Keratinocyte (primary cell): ENCODE data around the gene CD180. TPM values are rescaled to one million over a fixed set of nuclear protein-coding genes. Genes with fewer than 3 reads are reported as not detected.

Experiments
- DNase-seq: peaks from one replicate; pipeline ENCODE4 v3.0.0-alpha.2; 2011; ENCODE audit warnings: low read depth, missing footprints, low spot score
- FAIRE-seq: peaks from 2 replicates; lab custom pipeline; 2011; peaks lifted over from hg19 to GRCh38; lab: Jason Lieb, UNC
- H2AFZ ChIP-seq: 2 replicates; pipeline ENCODE4 v1.6.0; 2012; ENCODE audit warnings: low read length, control low read depth, inconsistent platforms; ENCODE audit not compliant: control insufficient read depth
- H3K27ac ChIP-seq: 2 replicates; pipeline ENCODE4 v1.5.1; 2011; ENCODE audit warnings: low read length; ENCODE audit not compliant: control insufficient read depth, insufficient read depth
- H3K27me3 ChIP-seq: 3 replicates; pipeline ENCODE4 v1.6.0; 2011; ENCODE audit warnings: low read length; ENCODE audit not compliant: control insufficient read depth, insufficient read depth; ENCODE audit errors: extremely low read depth
- H3K36me3 ChIP-seq, 2 experiments: 2 replicates in 1 of 2; 3 replicates in 1 of 2; pipeline ENCODE4 v1.5.1; 2011; ENCODE audit warnings: low read length in 2 of 2, mild to moderate bottlenecking in 1 of 2; ENCODE audit not compliant: control insufficient read depth in 2 of 2, insufficient read depth in 2 of 2; ENCODE audit errors: extremely low read depth in 1 of 2
- H3K4me1 ChIP-seq: 3 replicates; pipeline ENCODE4 v1.5.1; 2011; ENCODE audit warnings: low read length; ENCODE audit not compliant: control insufficient read depth, insufficient read depth; ENCODE audit errors: extremely low read depth
- H3K4me2 ChIP-seq: 3 replicates; pipeline ENCODE4 v1.6.0; 2011; ENCODE audit warnings: low read depth, low read length; ENCODE audit not compliant: control insufficient read depth, insufficient read depth; ENCODE audit errors: extremely low read depth
- H3K4me3 ChIP-seq, 3 experiments: fragments of 200-600 bp in 1 of 3; sonication (generic) in 1 of 3; 2 replicates in 2 of 3; 3 replicates in 1 of 3; pipeline ENCODE4 v1.5.1; 2011 to 2016; ENCODE audit warnings: low read length in 3 of 3, mild to moderate bottlenecking in 3 of 3, control low read depth in 2 of 3, inconsistent platforms in 1 of 3, low read depth in 1 of 3, mixed read lengths in 1 of 3, mixed run types in 1 of 3, moderate library complexity in 1 of 3; ENCODE audit not compliant: control insufficient read depth in 2 of 3, insufficient read depth in 2 of 3; ENCODE audit errors: extremely low read depth in 1 of 3
- H3K79me2 ChIP-seq: 2 replicates; pipeline ENCODE4 v1.6.0; 2012; ENCODE audit warnings: low read length; ENCODE audit not compliant: control insufficient read depth, insufficient read depth
- H3K9ac ChIP-seq: 3 replicates; pipeline ENCODE4 v1.6.0; 2011; ENCODE audit warnings: low read length; ENCODE audit not compliant: control insufficient read depth, insufficient read depth; ENCODE audit errors: extremely low read depth
- H3K9me1 ChIP-seq: 3 replicates; pipeline ENCODE4 v1.6.0; 2011; ENCODE audit warnings: low read length; ENCODE audit not compliant: control insufficient read depth, insufficient read depth; ENCODE audit errors: extremely low read depth
- H3K9me3 ChIP-seq: 2 replicates; pipeline ENCODE4 v1.5.1; 2012; ENCODE audit warnings: low read depth, low read length; ENCODE audit not compliant: control insufficient read depth
- H4K20me1 ChIP-seq: 3 replicates; pipeline ENCODE4 v1.6.0; 2011; ENCODE audit warnings: low read length; ENCODE audit not compliant: control insufficient read depth, insufficient read depth; ENCODE audit errors: extremely low read depth
- EZH2 ChIP-seq: IDR thresholded peaks from one replicate; pipeline ENCODE4 v1.6.1; 2012; ENCODE audit warnings: inconsistent platforms, mild to moderate bottlenecking, low read length, moderate library complexity
- dilution Hi-C: fragments of 300-500 bp; cut with MboI; formaldehyde crosslinking; loops from one replicate; pipeline ENCODE4 v1.7.0; 2020; ENCODE audit warnings: low sequenced_read_pairs; ENCODE audit not compliant: extremely low pct_ligation_motif_present
- polyA plus RNA-seq, 5 experiments: library from polyadenylated mRNA; depleted of rRNA in 3 of 5; stranded (reverse) in 3 of 5; stranded (forward) in 1 of 5; unstranded in 1 of 5; fragments of >200 nt; gene quantifications; 1 replicate in 1 of 5; 2 replicates in 3 of 5; 3 replicates in 1 of 5; pipeline versions ENCODE4 v1.2.1 to v1.2.3, GENCODE V29; 2011 to 2012; ENCODE audit warnings: missing spikeins in 2 of 5, low read depth in 1 of 5, low replicate concordance in 1 of 5
- TF ChIP-seq, protein P1 (sequence below), 3 experiments: IDR thresholded peaks in 1 of 3; conservative IDR thresholded peaks in 1 of 3; optimal IDR thresholded peaks in 1 of 3; 2 replicates in 2 of 3; 3 replicates in 1 of 3; pipeline versions ENCODE3 to v1.5.1; 2011; ENCODE audit warnings: low read length in 3 of 3, mild to moderate bottlenecking in 3 of 3, moderate library complexity in 2 of 3, control low read depth in 1 of 3, inconsistent platforms in 1 of 3; ENCODE audit not compliant: insufficient read depth in 2 of 3; ENCODE audit errors: extremely low read depth in 1 of 3

CD180 gene
- polyA plus RNA-seq, 1 donor (not counting 4 experiments of a cell fraction or from before 2014, with no cell fraction given): not detected

DNA sequence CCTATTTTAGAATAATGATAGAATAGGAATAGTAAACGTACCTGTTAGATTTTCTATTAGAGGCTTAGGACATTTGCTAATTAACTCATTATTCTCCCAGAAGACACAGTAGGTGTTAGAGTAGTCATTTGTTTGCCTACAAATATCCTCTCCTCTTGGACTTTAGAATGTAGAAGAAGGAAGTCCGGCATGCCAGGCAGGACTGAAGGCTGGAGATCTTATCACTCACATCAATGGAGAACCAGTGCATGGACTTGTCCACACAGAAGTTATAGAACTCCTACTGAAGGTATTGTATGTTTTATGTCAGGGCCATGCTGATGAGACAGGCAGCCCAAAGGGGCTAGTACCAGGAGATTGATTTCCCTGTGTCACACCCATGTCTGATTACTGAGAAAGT is 43.3 kb downstream of the CD180 start:
- TF ChIP-seq, protein P1, sequence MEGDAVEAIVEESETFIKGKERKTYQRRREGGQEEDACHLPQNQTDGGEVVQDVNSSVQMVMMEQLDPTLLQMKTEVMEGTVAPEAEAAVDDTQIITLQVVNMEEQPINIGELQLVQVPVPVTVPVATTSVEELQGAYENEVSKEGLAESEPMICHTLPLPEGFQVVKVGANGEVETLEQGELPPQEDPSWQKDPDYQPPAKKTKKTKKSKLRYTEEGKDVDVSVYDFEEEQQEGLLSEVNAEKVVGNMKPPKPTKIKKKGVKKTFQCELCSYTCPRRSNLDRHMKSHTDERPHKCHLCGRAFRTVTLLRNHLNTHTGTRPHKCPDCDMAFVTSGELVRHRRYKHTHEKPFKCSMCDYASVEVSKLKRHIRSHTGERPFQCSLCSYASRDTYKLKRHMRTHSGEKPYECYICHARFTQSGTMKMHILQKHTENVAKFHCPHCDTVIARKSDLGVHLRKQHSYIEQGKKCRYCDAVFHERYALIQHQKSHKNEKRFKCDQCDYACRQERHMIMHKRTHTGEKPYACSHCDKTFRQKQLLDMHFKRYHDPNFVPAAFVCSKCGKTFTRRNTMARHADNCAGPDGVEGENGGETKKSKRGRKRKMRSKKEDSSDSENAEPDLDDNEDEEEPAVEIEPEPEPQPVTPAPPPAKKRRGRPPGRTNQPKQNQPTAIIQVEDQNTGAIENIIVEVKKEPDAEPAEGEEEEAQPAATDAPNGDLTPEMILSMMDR (optimal IDR thresholded peaks at IDR 0.05 in 1 of 3, IDR thresholded peaks at IDR 0.05 in 1 of 3, conservative IDR thresholded peaks at IDR 0.05 in 1 of 3; ENCODE audit: extremely low read depth in 1 of 3, insufficient read depth in 2 of 3, low read length in 3 of 3): no peak
- no peak for TF ChIP-seq EZH2
- dilution Hi-C loops: no loop called here
- no peaks in the 10 kb centered on the region for H3K9me3 ChIP-seq
- H3K4me3 ChIP-seq: no peak overlapping the region
- no peaks in the 10 kb centered on the region for H3K27me3 ChIP-seq
- H3K27ac ChIP-seq: no peak overlapping the region
- H2AFZ ChIP-seq: no peak overlapping the region
- H3K79me2 ChIP-seq: no peaks in the 10 kb centered on the region
- H3K4me1 ChIP-seq: no peaks in the 10 kb centered on the region
- no peaks in the 10 kb centered on the region for H3K9me1 ChIP-seq
- FAIRE-seq (no peak), DNase-seq (no peak)
- no peak overlapping the region for H3K9ac ChIP-seq
- H3K4me2 ChIP-seq: no peak overlapping the region
- H4K20me1 ChIP-seq: no peaks in the 10 kb centered on the region
- peaks cover 21% of the 10 kb centered on the region in 2 experiments for H3K36me3 ChIP-seq

DNA sequence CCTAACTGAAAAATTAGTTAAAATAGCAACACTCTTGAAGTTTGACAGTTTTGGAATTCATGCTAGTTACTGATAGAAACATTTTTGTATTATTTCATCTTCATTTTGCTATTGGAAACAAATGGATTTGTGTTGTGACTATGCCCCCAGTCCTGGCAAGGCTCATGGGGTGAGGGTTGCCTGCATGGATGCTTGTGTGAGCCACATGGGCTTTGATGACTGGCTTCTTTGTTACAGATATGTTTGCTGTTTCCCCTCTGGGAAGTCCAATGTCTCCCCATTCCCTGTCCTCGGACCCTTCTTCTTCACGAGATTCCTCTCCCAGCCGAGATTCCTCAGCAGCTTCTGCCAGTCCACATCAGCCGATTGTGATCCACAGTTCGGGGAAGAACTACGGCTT is 44.2 kb downstream of the CD180 start:
- H2AFZ ChIP-seq: no peak overlapping the region
- dilution Hi-C loops: no loop called here
- no peak overlapping the region for H3K4me3 ChIP-seq
- no peak overlapping the region for H3K4me2 ChIP-seq
- H3K9ac ChIP-seq: no peak overlapping the region
- FAIRE-seq: no peak
- H4K20me1 ChIP-seq: no peaks in the 10 kb centered on the region
- no peak overlapping the region for H3K27ac ChIP-seq
- no peaks in the 10 kb centered on the region for H3K9me1 ChIP-seq
- H3K4me1 ChIP-seq: no peaks in the 10 kb centered on the region
- H3K9me3 ChIP-seq: no peaks in the 10 kb centered on the region
- peaks cover 22 to 30% of the 10 kb centered on the region in 2 experiments for H3K36me3 ChIP-seq
- H3K79me2 ChIP-seq: no peaks in the 10 kb centered on the region
- H3K27me3 ChIP-seq: no peaks in the 10 kb centered on the region
- TF ChIP-seq EZH2: no peak
- TF ChIP-seq, protein P1 (optimal IDR thresholded peaks at IDR 0.05 in 1 of 3, IDR thresholded peaks at IDR 0.05 in 1 of 3, conservative IDR thresholded peaks at IDR 0.05 in 1 of 3; ENCODE audit: extremely low read depth in 1 of 3, insufficient read depth in 2 of 3, low read length in 3 of 3): no peak
- no peak for DNase-seq
